H1 (cell line): Measurements from ENCODE around the gene COQ10B. TPM values are rescaled to one million over a fixed set of nuclear protein-coding genes. Genes with fewer than 3 reads are reported as not detected.

Experiments used
- CTCF ChIA-PET: fragments of 300-600 bp; sonication (Branson Sonifier 250); formaldehyde crosslinking; loops from one replicate; lab custom pipeline; 2021; ENCODE audit not compliant: partially characterized antibody; lab: Charles Lee
- POLR2A ChIA-PET: fragments of 300-600 bp; sonication (Branson Sonifier 250); formaldehyde crosslinking; loops from one replicate; lab custom pipeline; 2021; ENCODE audit warnings: inconsistent platforms; ENCODE audit not compliant: partially characterized antibody; lab: Charles Lee
- DNase-seq, 2 experiments: peaks; one replicate each; pipeline versions ENCODE4 v3.0.0 to v3.0.0-alpha.2; 2010 to 2022; ENCODE audit warnings: low spot score in 2 of 2, low read depth in 1 of 2, mixed read lengths in 1 of 2
- FAIRE-seq: peaks from 2 replicates; lab custom pipeline; 2011; peaks lifted over from hg19 to GRCh38; lab: Jason Lieb, UNC
- H2AFZ ChIP-seq: 2 replicates; pipeline ENCODE4 v1.8.1; 2012; ENCODE audit warnings: low read length, inconsistent platforms
- H2AK5ac ChIP-seq: 2 replicates; pipeline ENCODE4 v1.6.1; 2013; ENCODE audit warnings: low read depth, low read length
- H2BK120ac ChIP-seq: replicated peaks from 2 replicates; pipeline ENCODE3; 2013; ENCODE audit warnings: low read depth, low read length, inconsistent platforms
- H2BK12ac ChIP-seq: 2 replicates; pipeline ENCODE4 v1.6.1; 2013; ENCODE audit warnings: low read depth, low read length
- H2BK15ac ChIP-seq: 2 replicates; pipeline ENCODE4 v1.6.1; 2013; ENCODE audit warnings: low read length
- H2BK20ac ChIP-seq: 2 replicates; pipeline ENCODE4 v1.6.1; 2013; ENCODE audit warnings: low read length
- H2BK5ac ChIP-seq: 2 replicates; pipeline ENCODE4 v1.6.1; 2013; ENCODE audit warnings: low read depth, low read length
- H3K14ac ChIP-seq: 2 replicates; pipeline ENCODE4 v1.6.1; 2013; ENCODE audit warnings: inconsistent platforms; ENCODE audit not compliant: insufficient read length
- H3K18ac ChIP-seq: 2 replicates; pipeline ENCODE4 v1.6.1; 2013; ENCODE audit warnings: low read length; ENCODE audit errors: extremely low read depth
- H3K23ac ChIP-seq: 2 replicates; pipeline ENCODE4 v1.6.1; 2013; ENCODE audit warnings: inconsistent platforms; ENCODE audit not compliant: insufficient read length
- H3K23me2 ChIP-seq: 2 replicates; pipeline ENCODE4 v1.6.1; 2013; ENCODE audit warnings: low read depth, low read length
- H3K27ac ChIP-seq: 2 replicates; pipeline ENCODE4 v1.6.1; 2011; ENCODE audit warnings: low read depth, low read length, inconsistent platforms
- H3K27me3 ChIP-seq, 4 experiments: replicated peaks in 1 of 4; 1 replicate in 1 of 4; 2 replicates in 3 of 4; pipeline versions ENCODE4 v1.6.1 to v1.8.1; 2011 to 2013; ENCODE audit warnings: low read length in 3 of 4, mild to moderate bottlenecking in 3 of 4, inconsistent platforms in 2 of 4, mixed read lengths in 2 of 4, moderate library complexity in 1 of 4; ENCODE audit not compliant: control insufficient read depth in 3 of 4, insufficient read depth in 3 of 4; ENCODE audit errors: extremely low read depth in 1 of 4
- H3K36me3 ChIP-seq, 4 experiments: 2 replicates each; pipeline versions ENCODE4 v1.6.1 to v1.8.1; 2011 to 2013; ENCODE audit warnings: mild to moderate bottlenecking in 4 of 4, low read length in 3 of 4, moderate library complexity in 2 of 4, control low read depth in 1 of 4, inconsistent platforms in 1 of 4; ENCODE audit not compliant: insufficient read depth in 4 of 4, control insufficient read depth in 2 of 4
- H3K4ac ChIP-seq: replicated peaks from 2 replicates; pipeline ENCODE3; 2013; ENCODE audit warnings: low read length, low read depth, mixed read lengths, inconsistent platforms; ENCODE audit not compliant: insufficient read length
- H3K4me1 ChIP-seq, 4 experiments: replicated peaks in 1 of 4; 1 replicate in 1 of 4; 2 replicates in 3 of 4; pipeline versions ENCODE4 v1.6.1 to v1.8.1; 2011 to 2013; ENCODE audit warnings: low read length in 3 of 4, inconsistent platforms in 2 of 4, mixed read lengths in 1 of 4; ENCODE audit not compliant: insufficient read depth in 4 of 4, control insufficient read depth in 3 of 4
- H3K4me2 ChIP-seq, 2 experiments: 2 replicates each; pipeline versions ENCODE4 v1.6.1 to v1.8.1; 2011 to 2013; ENCODE audit warnings: low read depth in 2 of 2, low read length in 2 of 2, control low read depth in 1 of 2, inconsistent platforms in 1 of 2, mild to moderate bottlenecking in 1 of 2; ENCODE audit not compliant: insufficient read depth in 1 of 2
- H3K4me3 ChIP-seq, 4 experiments: fragments of 200-600, 300-600 bp in 1 of 4; sonication (generic), shearing (Covaris generic), sonication (Bioruptor Twin) in 1 of 4; 2 replicates each; pipeline versions ENCODE4 v1.5.1 to v1.8.1; 2011 to 2016; ENCODE audit warnings: low read length in 4 of 4, low read depth in 3 of 4, control low read depth in 2 of 4, inconsistent platforms in 2 of 4, mild to moderate bottlenecking in 2 of 4, mixed read lengths in 1 of 4, moderate library complexity in 1 of 4; ENCODE audit not compliant: insufficient read depth in 2 of 4; ENCODE audit errors: extremely low read depth in 1 of 4
- H3K56ac ChIP-seq: replicated peaks from 2 replicates; pipeline ENCODE3; 2013; ENCODE audit warnings: low read depth, mild to moderate bottlenecking, mixed read lengths, low read length, inconsistent platforms; ENCODE audit not compliant: insufficient read length
- H3K79me1 ChIP-seq: 2 replicates; pipeline ENCODE4 v1.6.1; 2013; ENCODE audit warnings: low read depth, low read length, control low read depth
- H3K79me2 ChIP-seq, 2 experiments: 2 replicates each; pipeline versions ENCODE4 v1.6.1 to v1.8.1; 2012 to 2013; ENCODE audit warnings: low read length in 2 of 2, mild to moderate bottlenecking in 2 of 2, inconsistent platforms in 1 of 2; ENCODE audit not compliant: insufficient read depth in 2 of 2, control insufficient read depth in 1 of 2
- H3K9ac ChIP-seq, 4 experiments: replicated peaks in 1 of 4; 1 replicate in 1 of 4; 2 replicates in 3 of 4; pipeline versions ENCODE4 v1.6.1 to v1.8.1; 2011 to 2013; ENCODE audit warnings: low read depth in 3 of 4, low read length in 3 of 4, control low read depth in 2 of 4, mild to moderate bottlenecking in 2 of 4, moderate library complexity in 2 of 4, inconsistent platforms in 1 of 4; ENCODE audit errors: extremely low read depth in 1 of 4
- H3K9me3 ChIP-seq, 2 experiments: 2 replicates each; pipeline versions ENCODE4 v1.6.1 to v1.8.1; 2012 to 2013; ENCODE audit warnings: mild to moderate bottlenecking in 2 of 2, moderate library complexity in 2 of 2, control low read depth in 1 of 2, inconsistent platforms in 1 of 2, low read depth in 1 of 2, low read length in 1 of 2, mixed read lengths in 1 of 2; ENCODE audit not compliant: insufficient read depth in 2 of 2
- H4K20me1 ChIP-seq, 2 experiments: replicated peaks in 1 of 2; 2 replicates each; pipeline versions ENCODE3 to v1.8.1; 2011 to 2013; ENCODE audit warnings: inconsistent platforms in 2 of 2, low read length in 2 of 2, mild to moderate bottlenecking in 1 of 2; ENCODE audit not compliant: insufficient read depth in 2 of 2, control insufficient read depth in 1 of 2
- H4K5ac ChIP-seq: 2 replicates; pipeline ENCODE4 v1.6.1; 2013; ENCODE audit warnings: low read length, low read depth, mixed read lengths, inconsistent platforms; ENCODE audit not compliant: insufficient read length
- H4K8ac ChIP-seq: 2 replicates; pipeline ENCODE4 v1.8.0; 2013; ENCODE audit warnings: mild to moderate bottlenecking, moderate library complexity, low read length, inconsistent platforms; ENCODE audit not compliant: insufficient read depth; ENCODE audit errors: extremely low read depth
- H4K91ac ChIP-seq: replicated peaks from 2 replicates; pipeline ENCODE3; 2013; ENCODE audit warnings: low read length, mixed read lengths, inconsistent platforms; ENCODE audit not compliant: insufficient read length
- KDM4A ChIP-seq: IDR thresholded peaks from one replicate; pipeline ENCODE4 v1.7.1; 2012; ENCODE audit warnings: low read depth, mild to moderate bottlenecking, moderate library complexity, low read length, inconsistent platforms; ENCODE audit not compliant: severe bottlenecking
- RNF2 ChIP-seq: fragments of 200-900, 300-1000 bp; sonication (generic); IDR thresholded peaks from 2 replicates; pipeline ENCODE4 v1.7.1; 2016; ENCODE audit warnings: borderline replicate concordance, low read depth, mild to moderate bottlenecking, antibody characterized with exemption, low read length; ENCODE audit not compliant: poor library complexity, severe bottlenecking; ENCODE audit errors: missing control alignments
- TCF12 ChIP-seq: IDR thresholded peaks from 2 replicates; pipeline ENCODE4 v1.6.1; 2011; ENCODE audit warnings: low read depth, mild to moderate bottlenecking, low read length
- WGBS, 2 experiments: shearing (Covaris generic) in 1 of 2; methylation state at CpG; one replicate each; pipeline versions ENCODE4 v1.1.6 to v1.1.7; 2013 to 2015; ENCODE audit warnings: low lambda C conversion rate in 2 of 2, mixed read lengths in 2 of 2, inconsistent platforms in 1 of 2, low coverage in 1 of 2, missing lambda C conversion rate in 1 of 2; ENCODE audit not compliant: insufficient replicate concordance in 2 of 2, insufficient coverage in 1 of 2, insufficient read length in 1 of 2; ENCODE audit errors: extremely low coverage in 1 of 2, missing lambda C conversion rate in 1 of 2; 5-methylcytosine and 5-hydroxymethylcytosine counted together
- polyA plus RNA-seq, 7 experiments: library from polyadenylated mRNA; depleted of rRNA in 3 of 7; stranded (reverse) in 5 of 7; unstranded in 2 of 7; fragments of >200 nt in 5 of 7; fragments of 200-250 nt in 2 of 7; gene quantifications; 1 replicate in 5 of 7; 2 replicates in 1 of 7; 4 replicates in 1 of 7; pipeline versions ENCODE4 v1.2.1 to v1.2.3, GENCODE V29; 2011 to 2013; ENCODE audit warnings: missing spikeins in 2 of 7, mixed read lengths in 2 of 7
- total RNA-seq: library from RNA; stranded (reverse); fragmentation: NEBNext Ultra II Directional; extraction: Animal tissue kit (Norgen Biotek cat#: 25700); gene quantifications from 2 replicates; pipeline ENCODE4 v1.2.1, GENCODE V29; 2021
- TF ChIP-seq, protein P1 (sequence below): IDR thresholded peaks from 2 replicates; pipeline ENCODE4 v1.6.1; 2012; ENCODE audit warnings: low read length, inconsistent platforms
- TF ChIP-seq, protein P2 (sequence below), 3 experiments: IDR thresholded peaks; 1 replicate in 2 of 3; 2 replicates in 1 of 3; pipeline versions ENCODE4 v1.5.1 to v1.6.1; 2011; ENCODE audit warnings: low read length in 3 of 3, mild to moderate bottlenecking in 3 of 3, inconsistent platforms in 2 of 3, low read depth in 1 of 3, moderate library complexity in 1 of 3; ENCODE audit not compliant: insufficient read depth in 1 of 3; ENCODE audit errors: control extremely low read depth in 1 of 3

COQ10B gene
- total and polyA plus RNA-seq, 2 of the 8 experiments (the other 6 are each of a cell fraction or from before 2014, with no cell fraction given): 1.9 to 17.3 TPM

GRCh38 chr2:197435598-197436420, 17.5 kb upstream of the COQ10B start:
- 49% methylated on average over 16 of the region's 16 CpGs; no CpG with 5 or more reads in 1 of the 2 experiments for WGBS, 2 experiments
- ChIA-PET CTCF (interaction anchor here (0.7 to 0.9 kb wide), 3 partner anchors 15 to 17 kb away, joined by 3 read pairs; partner anchors contain the start of gene COQ10B), POLR2A (interaction anchor here (0.6 to 2.7 kb wide), 14 partner anchors 9 to 205 kb away, joined by 3 to 23 read pairs (median 5); partner anchors contain the start of gene COQ10B)
- Histone ChIP-seq H3K27me3 (no peaks in the 10 kb centered on the region), H3K23ac (no peak overlapping the region), H3K9ac (peak overlapping the region; percentile 89 to 100 (median 98)), H3K4ac (no peak overlapping the region), H3K27ac (peak overlapping the region; percentile 99; the same call in 1 of the 2 replicates), H3K9me3 (no peaks in the 10 kb centered on the region), H3K4me3 (peak overlapping the region; percentile 83 to 100 (median 98)), H3K4me2 (peak overlapping the region; percentile 61 to 88), H2AK5ac (peak overlapping the region; percentile 85; the same call in 1 of the 2 replicates), H3K79me1 (peaks cover 5% of the 10 kb centered on the region; the same call in 1 of the 2 replicates), H3K23me2 (peaks cover 6% of the 10 kb centered on the region), H2BK15ac (0 out of 2 replicates have a peak overlapping the region, but pooled peaks have one; percentile 29), H2BK5ac (peak overlapping the region; percentile 97; the same call in 1 of the 2 replicates), H3K4me1 (peaks cover 0 to 5% (median 4%) of the 10 kb centered on the region in 4 experiments; a peak in 4 of 7 replicates), H3K18ac (peak overlapping the region; percentile 15; the same call in 1 of the 2 replicates), H3K79me2 (peaks cover 40 to 51% of the 10 kb centered on the region in 2 experiments), H4K8ac (no peak overlapping the region), H3K14ac (no peak overlapping the region), H3K36me3 (no peaks in the 10 kb centered on the region), H2AFZ (0 out of 2 replicates have a peak overlapping the region, but pooled peaks have one; percentile 77), H2BK12ac (no peak overlapping the region; the same call in 1 of the 2 replicates), H4K5ac (no peak overlapping the region), H4K91ac (no peak overlapping the region), H2BK120ac (no peak overlapping the region), H4K20me1 (peaks cover 6 to 15% of the 10 kb centered on the region in 2 experiments), H2BK20ac (no peak overlapping the region), H3K56ac (no peak overlapping the region)
- DNase-seq (no peak), FAIRE-seq (no peak)
- TF ChIP-seq, protein P1, sequence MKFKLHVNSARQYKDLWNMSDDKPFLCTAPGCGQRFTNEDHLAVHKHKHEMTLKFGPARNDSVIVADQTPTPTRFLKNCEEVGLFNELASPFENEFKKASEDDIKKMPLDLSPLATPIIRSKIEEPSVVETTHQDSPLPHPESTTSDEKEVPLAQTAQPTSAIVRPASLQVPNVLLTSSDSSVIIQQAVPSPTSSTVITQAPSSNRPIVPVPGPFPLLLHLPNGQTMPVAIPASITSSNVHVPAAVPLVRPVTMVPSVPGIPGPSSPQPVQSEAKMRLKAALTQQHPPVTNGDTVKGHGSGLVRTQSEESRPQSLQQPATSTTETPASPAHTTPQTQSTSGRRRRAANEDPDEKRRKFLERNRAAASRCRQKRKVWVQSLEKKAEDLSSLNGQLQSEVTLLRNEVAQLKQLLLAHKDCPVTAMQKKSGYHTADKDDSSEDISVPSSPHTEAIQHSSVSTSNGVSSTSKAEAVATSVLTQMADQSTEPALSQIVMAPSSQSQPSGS: no peak
- TF ChIP-seq KDM4A: no peak
- no peak for TF ChIP-seq TCF12
- TF ChIP-seq, protein P2, sequence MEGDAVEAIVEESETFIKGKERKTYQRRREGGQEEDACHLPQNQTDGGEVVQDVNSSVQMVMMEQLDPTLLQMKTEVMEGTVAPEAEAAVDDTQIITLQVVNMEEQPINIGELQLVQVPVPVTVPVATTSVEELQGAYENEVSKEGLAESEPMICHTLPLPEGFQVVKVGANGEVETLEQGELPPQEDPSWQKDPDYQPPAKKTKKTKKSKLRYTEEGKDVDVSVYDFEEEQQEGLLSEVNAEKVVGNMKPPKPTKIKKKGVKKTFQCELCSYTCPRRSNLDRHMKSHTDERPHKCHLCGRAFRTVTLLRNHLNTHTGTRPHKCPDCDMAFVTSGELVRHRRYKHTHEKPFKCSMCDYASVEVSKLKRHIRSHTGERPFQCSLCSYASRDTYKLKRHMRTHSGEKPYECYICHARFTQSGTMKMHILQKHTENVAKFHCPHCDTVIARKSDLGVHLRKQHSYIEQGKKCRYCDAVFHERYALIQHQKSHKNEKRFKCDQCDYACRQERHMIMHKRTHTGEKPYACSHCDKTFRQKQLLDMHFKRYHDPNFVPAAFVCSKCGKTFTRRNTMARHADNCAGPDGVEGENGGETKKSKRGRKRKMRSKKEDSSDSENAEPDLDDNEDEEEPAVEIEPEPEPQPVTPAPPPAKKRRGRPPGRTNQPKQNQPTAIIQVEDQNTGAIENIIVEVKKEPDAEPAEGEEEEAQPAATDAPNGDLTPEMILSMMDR (IDR thresholded peaks at IDR 0.05; ENCODE audit: control extremely low read depth in 1 of 3, insufficient read depth in 1 of 3, low read depth in 1 of 3, low read length in 3 of 3): no peak
- no peak for TF ChIP-seq RNF2
